ENCODE data around the gene CREB3L2. TPM values are rescaled to one million over a fixed set of nuclear protein-coding genes. Genes with fewer than 3 reads are reported as not detected.

CREB3L2 gene
- total and polyA plus RNA-seq, 10 of the 15 experiments (the other 5 are each of a cell fraction or from before 2014, with no cell fraction given) = 6.4 to 67.1 (median 26.2) TPM

DNA sequence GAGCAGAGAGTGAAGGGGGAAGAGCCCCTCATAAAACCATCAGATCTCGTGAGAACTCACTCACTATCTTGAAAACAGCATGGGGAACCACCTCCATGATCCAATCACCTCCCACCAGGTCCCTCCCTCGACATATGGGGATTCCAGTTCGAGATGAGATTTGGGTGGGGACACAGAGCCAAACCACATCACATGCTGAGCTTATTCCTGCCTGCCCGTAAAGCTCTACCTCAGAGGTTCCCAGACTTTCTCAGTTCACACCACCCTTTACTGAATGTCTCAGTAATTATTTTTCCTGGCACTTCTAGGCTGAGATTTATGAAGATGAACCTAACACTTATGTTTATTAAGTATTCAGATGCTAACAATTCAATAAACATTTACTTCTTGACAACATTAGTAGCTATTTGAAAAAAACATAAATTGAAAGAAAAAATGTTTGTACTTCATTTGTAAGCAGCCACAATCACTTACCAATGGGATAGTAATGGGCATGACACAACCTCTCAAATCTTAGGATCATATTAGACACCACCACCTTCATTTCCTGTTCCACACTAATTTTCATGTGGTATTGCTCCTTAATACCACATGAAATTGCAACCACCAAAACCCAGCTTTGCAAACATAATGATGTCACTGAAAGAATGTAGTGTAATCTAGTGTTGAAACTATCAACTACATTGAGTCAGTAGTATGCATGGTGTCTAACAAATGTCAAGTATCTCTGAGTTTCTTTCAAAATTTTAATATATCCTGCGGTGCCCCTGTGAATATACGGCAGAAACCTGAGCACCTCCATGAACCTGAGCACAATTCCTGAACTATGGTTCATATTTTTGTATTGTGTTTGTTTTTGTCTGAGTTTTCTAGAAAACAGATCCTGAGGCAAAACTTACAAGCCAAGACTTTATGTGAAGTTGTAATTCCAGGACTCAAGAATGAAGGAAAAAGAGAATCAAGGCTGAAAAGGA lies 150.6 kb downstream of the CREB3L2 start (continued):
- no peak for TF ChIP-seq MTA2 (IDR thresholded peaks at IDR 0.05; ENCODE audit: low read depth)

DNA sequence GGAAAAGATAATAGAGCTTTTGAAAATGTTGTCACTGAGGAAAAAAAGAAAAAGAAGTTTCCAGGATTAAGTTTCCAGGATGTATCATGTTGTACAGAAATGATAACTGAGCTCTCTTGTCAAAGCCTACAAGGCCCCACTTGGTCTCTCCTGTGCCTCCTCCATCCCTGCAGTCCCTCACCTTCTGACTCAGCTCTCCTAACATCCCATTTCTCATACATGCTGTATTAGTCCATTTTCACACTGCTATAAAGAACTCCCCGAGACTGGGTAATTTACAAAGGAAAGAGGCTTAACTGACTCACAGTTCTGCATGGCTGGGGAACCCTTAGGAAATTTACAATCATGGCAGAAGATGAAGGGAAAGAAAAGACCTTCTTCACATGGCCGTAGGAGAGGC lies 151.3 kb downstream of the CREB3L2 start:
- Histone ChIP-seq H3K4me3 (no peak overlapping the region), H3K4me2 (ENCODE audit: control insufficient read depth, insufficient read depth) (no peak overlapping the region), H4K20me1 (ENCODE audit: control insufficient read depth, insufficient read depth) (no peaks in the 10 kb centered on the region), H3K9ac (ENCODE audit: control insufficient read depth, insufficient read depth, low read length) (no peak overlapping the region), H2AFZ (ENCODE audit: control insufficient read depth, low read depth, low read length) (no peak overlapping the region), H3K27ac (ENCODE audit: control insufficient read depth, insufficient read depth) (no peak overlapping the region), H3K27me3 (replicated peaks in 1 of 2; ENCODE audit: control insufficient read depth in 2 of 2, insufficient read depth in 2 of 2, low read length in 1 of 2) (peaks cover 1 to 9% of the 10 kb centered on the region in 2 experiments; a peak in 2 of 4 replicates), H3K4me1 (ENCODE audit: control insufficient read depth, insufficient read depth, low read length) (no peaks in the 10 kb centered on the region), H3K79me2 (ENCODE audit: control insufficient read depth, insufficient read depth, low read length) (no peaks in the 10 kb centered on the region), H3K9me3 (replicated peaks; ENCODE audit: control insufficient read depth, insufficient read depth, low read length) (no peaks in the 10 kb centered on the region; the same call in 2 of the 3 replicates), H3K36me3 (ENCODE audit: control insufficient read depth in 2 of 2, insufficient read depth in 2 of 2, low read length in 1 of 2) (no peaks in the 10 kb centered on the region)
- ChIA-PET RAD21 (ENCODE audit: unreplicated experiment) (interaction anchor here (0.9 to 1.1 kb wide), 2 partner anchors 10 to 14 kb away, joined by 3 to 4 read pairs; no protein-coding TSS in a partner anchor), CTCF (interaction anchor here (0.7 to 1.6 kb wide), 10 partner anchors 10 to 259 kb away, joined by 3 to 8 read pairs (median 3); no protein-coding TSS in a partner anchor), SMC1A (ENCODE audit: uncharacterized antibody, unreplicated experiment) (interaction anchor here (1.1 to 4.1 kb wide), 8 partner anchors 10 to 194 kb away, joined by 3 to 17 read pairs (median 8); no protein-coding TSS in a partner anchor), POLR2A (no interaction called here)
- no TSS peak for BruUV-seq (replicated peaks)
- intact Hi-C loops (cut with micrococcal nuclease; ENCODE audit: unreplicated experiment) = no loop called here
- 46% methylated on average over 2 of the region's 2 CpGs for WGBS (ENCODE audit: insufficient coverage, insufficient replicate concordance, low lambda C conversion rate, missing lambda C conversion rate)
- in situ Hi-C loops (cut with MboI) = no loop called here
- FAIRE-seq (no peak), DNase-seq (ENCODE audit: low read depth, low spot score) (no peak), ATAC-seq (no peak)
- TF ChIP-seq SIX5 (IDR thresholded peaks at IDR 0.05; ENCODE audit: low read depth, low read length, severe bottlenecking) (no peak), KLF5 (IDR thresholded peaks at IDR 0.05; ENCODE audit: partially characterized antibody) (no peak), EGR1 (IDR thresholded peaks at IDR 0.05; ENCODE audit: borderline replicate concordance in 1 of 2, low read depth in 2 of 2, low read length in 2 of 2) (no peak), SMC3 (IDR thresholded peaks at IDR 0.05; ENCODE audit: borderline replicate concordance, low read length) (no peak), RELA (IDR thresholded peaks at IDR 0.05; ENCODE audit: borderline replicate concordance, partially characterized antibody) (no peak), PRDM15 (CRISPR knock-in tag; IDR thresholded peaks at IDR 0.05) (no peak), CREM (IDR thresholded peaks at IDR 0.05; ENCODE audit: low read depth) (no peak), CBX5 (IDR thresholded peaks at IDR 0.05; ENCODE audit: low read depth) (no peak), HDGF (IDR thresholded peaks at IDR 0.05) (no peak), CEBPB (IDR thresholded peaks at IDR 0.05; ENCODE audit: borderline replicate concordance in 1 of 2, low read depth in 2 of 2, low read length in 2 of 2) (no peak), ZSCAN29 (IDR thresholded peaks at IDR 0.05) (no peak), HDAC6 (IDR thresholded peaks at IDR 0.05; ENCODE audit: unreplicated experiment) (no peak), HCFC1 (IDR thresholded peaks at IDR 0.05; ENCODE audit: low read length) (no peak), REST (IDR thresholded peaks at IDR 0.05; ENCODE audit: low read depth, low read length) (no peak)

Data from GM12878 (cell line).